Stomach (tissue), 4 donors: ENCODE results near the gene PRR15L.

ENCODE experiments used
- EP300 ChIP-seq: sonication (generic); formaldehyde crosslinking; IDR thresholded peaks from one replicate; pipeline ENCODE4 v1.6.1; 2017; ENCODE audit warnings: antibody characterized with exemption
- POLR2A ChIP-seq, 4 donors: fragments of 450-650 bp; IDR thresholded peaks; one replicate each; pipeline ENCODE4 v1.6.1; 2016; ENCODE audit warnings: antibody characterized with exemption in 4 of 4, control low read depth in 2 of 4, mild to moderate bottlenecking in 1 of 4, moderate library complexity in 1 of 4
- POLR2AphosphoS5 ChIP-seq, 3 donors: sonication (generic); formaldehyde crosslinking; IDR thresholded peaks; one replicate each; pipeline ENCODE4 v1.6.1; 2016; ENCODE audit warnings: antibody characterized with exemption in 3 of 3
- TF ChIP-seq, protein P1 (sequence below), 7 experiments: fragments of 450-650 bp in 4 of 7; fragments of 200-600 bp in 3 of 7; sonication (generic) in 3 of 7; IDR thresholded peaks; one replicate each; pipeline ENCODE4 v1.5.1; 2016 to 2019; ENCODE audit warnings: antibody characterized with exemption in 7 of 7, control low read depth in 2 of 7, mild to moderate bottlenecking in 1 of 7

DNA sequence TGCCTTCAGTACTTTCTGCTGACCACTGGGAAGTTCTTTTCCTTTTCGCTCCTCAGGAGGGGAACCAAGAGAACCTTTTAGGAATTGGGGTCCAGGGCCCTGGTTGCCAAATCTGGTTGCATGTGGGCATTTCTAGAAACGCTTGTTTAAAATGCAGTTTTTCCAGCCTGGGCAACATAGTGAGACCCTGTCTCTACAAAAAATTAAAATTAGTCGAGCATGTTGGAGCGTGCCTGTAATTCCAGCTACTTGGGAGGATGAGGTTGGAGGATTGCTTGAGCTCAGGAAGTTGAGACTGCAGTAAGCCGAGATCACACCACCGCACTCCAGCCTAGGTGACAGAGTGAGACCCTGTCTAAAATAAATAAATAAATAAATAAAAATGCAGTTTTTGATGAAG, 15.1 kb downstream of the PRR15L start:
- TF ChIP-seq EP300: no peak
- TF ChIP-seq POLR2A (IDR thresholded peaks at IDR 0.05): no peak
- TF ChIP-seq, protein P1, sequence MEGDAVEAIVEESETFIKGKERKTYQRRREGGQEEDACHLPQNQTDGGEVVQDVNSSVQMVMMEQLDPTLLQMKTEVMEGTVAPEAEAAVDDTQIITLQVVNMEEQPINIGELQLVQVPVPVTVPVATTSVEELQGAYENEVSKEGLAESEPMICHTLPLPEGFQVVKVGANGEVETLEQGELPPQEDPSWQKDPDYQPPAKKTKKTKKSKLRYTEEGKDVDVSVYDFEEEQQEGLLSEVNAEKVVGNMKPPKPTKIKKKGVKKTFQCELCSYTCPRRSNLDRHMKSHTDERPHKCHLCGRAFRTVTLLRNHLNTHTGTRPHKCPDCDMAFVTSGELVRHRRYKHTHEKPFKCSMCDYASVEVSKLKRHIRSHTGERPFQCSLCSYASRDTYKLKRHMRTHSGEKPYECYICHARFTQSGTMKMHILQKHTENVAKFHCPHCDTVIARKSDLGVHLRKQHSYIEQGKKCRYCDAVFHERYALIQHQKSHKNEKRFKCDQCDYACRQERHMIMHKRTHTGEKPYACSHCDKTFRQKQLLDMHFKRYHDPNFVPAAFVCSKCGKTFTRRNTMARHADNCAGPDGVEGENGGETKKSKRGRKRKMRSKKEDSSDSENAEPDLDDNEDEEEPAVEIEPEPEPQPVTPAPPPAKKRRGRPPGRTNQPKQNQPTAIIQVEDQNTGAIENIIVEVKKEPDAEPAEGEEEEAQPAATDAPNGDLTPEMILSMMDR (IDR thresholded peaks at IDR 0.05): no peak
- no peak for TF ChIP-seq POLR2AphosphoS5 (IDR thresholded peaks at IDR 0.05)
